GM21723 (cell line): Measurements from ENCODE around the gene AGTRAP.

Experiments used
- ATAC-seq: cut with Tn5 transposase; IDR thresholded peaks from one replicate; pipeline ENCODE4 v1.9.1; 2021; ENCODE audit warnings: mild to moderate bottlenecking, moderate library complexity; ENCODE audit not compliant: unreplicated experiment

The AGTRAP gene

DNA sequence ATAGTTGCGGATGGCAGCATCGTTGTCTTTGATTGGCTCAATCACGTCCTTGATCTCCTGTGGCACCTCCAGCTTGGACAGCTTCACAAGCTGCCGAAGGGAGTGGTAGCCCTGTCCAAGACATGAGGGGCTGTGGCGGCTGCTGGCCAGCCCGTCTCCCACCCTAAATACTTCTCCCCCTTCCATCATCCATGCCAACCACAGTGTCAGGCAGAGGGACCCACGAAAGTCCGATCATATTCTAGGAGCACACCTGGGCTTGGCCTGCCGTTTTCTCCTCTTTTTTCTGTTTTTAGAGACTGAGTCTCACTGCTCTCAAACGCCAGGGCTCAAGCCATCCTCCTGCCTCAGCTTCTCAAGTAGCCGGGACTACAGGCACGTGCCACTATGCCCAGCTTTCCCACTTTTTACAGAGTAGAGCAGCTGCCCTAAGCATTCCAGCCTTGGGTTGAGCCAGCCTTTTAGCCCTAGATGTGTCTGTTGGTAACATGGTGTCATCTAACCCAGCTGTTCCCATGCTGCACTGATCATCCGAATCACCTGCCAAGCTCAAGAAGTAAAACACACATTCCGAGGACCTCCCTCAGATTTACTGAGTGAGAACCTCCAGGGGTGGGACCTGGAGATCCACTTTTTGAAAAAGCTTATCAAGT, 59.4 kb downstream of the AGTRAP start:
- no peak for ATAC-seq

DNA sequence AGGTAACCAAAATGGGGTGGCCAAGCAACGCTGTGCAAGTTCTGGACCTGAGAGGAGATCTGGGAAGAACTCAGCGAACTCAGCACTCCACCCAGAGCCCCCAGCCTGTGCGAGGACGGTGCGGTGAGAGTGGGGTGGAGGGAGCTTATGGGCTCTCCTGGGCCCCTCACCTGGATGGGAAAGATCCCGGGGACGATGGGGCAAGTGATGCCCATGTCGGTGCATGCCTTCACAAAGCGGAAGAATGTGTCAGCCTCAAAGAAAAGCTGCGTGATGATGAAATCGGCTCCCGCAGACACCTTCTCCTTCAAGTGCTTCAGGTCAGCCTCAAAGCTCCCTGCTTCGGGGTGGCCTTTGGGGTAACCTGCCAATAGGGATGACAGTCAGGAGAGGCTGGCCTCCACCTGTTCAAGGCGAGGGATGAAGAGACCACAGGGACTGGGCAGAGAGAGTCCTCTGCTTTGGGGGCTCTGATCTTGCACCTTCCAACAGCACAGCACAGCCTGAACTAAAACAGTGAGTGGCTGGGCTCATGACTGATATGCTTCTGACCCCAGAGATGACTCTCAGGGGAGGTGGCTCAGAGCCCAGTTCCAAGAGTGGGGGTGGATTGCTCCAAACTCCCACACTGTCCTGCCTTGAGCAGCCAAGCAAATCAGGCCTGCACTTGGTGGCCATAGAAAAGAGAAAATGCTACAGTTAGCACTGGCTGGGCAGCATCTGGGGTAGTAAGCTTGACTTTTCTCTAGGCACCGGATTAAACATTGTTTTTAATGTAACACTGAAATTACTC, 60.3 kb downstream of the AGTRAP start:
- ATAC-seq: no peak

DNA sequence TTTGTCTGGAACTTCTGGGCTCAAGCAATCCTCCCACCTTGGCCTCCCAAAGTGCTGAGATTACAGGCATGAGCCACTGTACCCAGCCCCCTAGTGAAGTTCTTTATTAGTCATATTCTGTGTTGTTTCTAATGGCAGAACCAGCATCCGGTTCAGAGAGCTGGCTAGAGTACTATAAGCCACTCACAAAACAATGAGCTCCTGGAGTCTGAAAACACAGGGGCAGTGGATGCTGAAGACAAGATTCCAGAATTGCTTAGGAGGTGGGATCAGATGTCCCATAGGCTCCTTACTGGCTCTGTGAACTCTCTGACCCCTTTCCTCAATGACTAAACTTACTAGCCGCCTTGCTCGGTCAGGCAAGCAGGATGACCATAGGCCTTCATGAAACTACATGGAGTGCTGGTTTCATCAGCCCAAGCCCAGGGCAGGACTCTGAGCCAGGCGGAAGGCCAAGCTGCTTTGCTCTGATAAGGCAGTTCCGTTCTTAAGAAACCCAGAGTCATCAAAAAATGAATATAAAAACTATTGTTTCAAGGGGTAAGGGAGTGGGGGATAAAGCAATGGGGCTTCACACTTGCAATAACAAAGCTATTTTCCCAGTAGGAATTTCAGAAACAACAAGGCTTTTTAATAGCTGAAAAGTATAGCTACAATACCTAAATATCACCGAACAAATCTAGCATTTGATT, 61.7 kb downstream of the AGTRAP start:
- no peak for ATAC-seq

DNA sequence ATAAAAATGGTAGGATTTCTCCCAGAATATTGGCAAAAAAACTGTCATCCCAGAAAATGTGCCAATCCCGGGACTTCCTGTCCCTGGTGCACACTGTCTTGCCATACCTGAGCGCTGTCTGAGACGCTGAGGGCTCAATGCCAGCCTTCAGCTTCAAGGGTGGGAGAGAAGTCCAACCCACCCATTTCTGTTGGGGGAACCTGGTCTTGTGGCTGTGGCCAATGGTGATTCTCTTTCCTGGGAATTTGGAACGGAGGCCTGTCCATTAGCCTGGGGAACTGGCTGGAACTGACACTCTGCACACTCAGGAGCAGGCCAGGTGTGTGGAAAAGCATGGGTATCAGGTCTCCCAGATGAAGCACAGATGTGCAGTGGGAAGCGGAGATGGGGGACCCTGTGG, 63.2 kb downstream of the AGTRAP start:
- no peak for ATAC-seq

DNA sequence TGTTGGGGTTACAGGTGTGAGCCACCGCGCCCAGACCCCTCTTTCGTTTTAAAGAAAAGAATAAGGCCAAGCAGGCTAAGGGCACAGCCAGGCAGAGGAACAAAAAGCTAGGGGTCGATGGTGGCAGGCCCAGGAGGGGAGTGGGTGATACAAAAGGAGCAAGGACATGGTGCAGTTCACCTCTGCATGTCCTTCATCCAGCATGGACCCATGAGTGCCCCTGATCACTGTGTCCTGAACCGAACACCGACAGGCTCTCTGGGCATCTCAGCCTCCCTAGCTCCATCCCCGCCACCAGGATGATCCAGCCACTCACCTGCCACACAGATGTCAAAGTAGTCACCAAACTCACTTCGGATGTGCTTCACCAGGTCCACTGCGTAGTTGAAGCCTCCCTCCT, 64.0 kb downstream of the AGTRAP start:
- no peak for ATAC-seq

DNA sequence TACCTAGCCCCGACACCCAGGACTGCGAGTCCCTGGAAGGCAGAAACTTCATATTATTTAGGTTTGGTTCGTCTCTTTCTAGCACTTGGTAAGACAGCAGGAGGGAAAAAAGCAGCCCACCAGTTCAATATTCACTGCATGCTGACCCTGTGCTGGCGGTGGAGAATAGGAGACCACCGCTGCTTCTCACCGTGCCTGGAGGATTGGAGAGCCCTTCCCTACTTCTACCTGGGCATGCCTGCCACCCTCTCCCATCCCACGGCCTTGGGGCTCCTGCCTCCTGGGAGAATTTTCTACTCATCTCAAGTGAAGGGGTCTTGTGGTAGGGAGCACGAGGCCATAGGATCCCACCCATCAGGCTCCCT, 64.4 kb downstream of the AGTRAP start:
- no peak for ATAC-seq
